GM15510 (cell line): ENCODE measurements around the gene CCDC172.

Experiments
- POLR2A ChIP-seq: IDR thresholded peaks from 3 replicates; pipeline ENCODE4 v1.6.1; 2011; ENCODE audit warnings: borderline replicate concordance; ENCODE audit not compliant: insufficient read length; ENCODE audit errors: extremely low read depth

The CCDC172 gene

DNA sequence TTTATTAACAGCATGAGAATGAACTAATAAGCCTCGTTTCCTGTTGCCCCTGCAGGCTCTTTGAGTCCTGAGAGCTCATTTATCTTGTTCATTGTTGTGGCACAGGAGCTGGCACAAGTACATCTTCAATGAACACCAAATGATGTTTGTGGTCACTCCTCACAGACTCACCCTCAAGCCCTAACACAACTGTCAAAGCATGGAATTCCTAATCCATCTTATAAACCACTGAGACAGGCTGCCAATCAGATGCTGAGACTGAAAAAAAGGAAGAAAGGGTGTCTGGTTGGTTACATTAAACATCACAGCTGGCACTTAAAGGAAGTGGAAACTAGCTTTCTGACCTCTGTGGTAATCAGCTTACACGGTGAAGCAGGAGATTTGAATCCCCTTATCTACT lies 7.7 kb upstream of the CCDC172 start:
- no peak for TF ChIP-seq POLR2A

DNA sequence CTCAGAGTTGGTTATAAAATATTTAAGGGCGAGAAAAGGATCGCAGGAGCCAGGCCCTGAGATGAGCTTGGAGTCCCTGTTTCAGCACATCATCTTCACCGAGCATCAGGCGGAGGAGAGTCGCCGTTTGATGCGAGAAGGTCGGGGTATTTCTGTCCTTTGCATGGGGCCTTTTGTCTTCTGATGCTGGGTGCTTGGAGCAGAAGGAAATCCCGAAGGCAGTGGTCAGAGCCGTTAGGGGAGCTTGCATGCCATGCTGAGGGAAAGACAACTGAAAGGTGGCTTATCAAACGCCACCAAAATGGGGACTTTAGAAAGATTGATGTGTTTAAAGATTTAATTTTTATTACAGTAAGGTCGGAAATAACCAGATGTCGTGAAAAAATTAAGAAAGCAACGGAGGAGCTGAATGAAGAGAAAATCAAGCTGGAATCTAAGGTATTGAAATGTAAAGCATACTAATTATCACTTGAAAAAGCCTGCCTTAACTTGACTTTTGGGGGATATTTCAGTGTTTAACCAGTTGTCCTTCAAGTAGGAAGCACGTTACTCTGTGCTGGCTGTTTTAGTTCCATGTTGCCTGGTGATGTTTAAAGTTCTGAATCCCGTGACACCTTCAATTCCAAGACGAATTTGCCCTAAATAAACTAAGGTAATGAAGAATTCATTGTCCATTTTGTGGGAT lies 845 bp downstream of the CCDC172 start:
- TF ChIP-seq POLR2A = no peak

DNA sequence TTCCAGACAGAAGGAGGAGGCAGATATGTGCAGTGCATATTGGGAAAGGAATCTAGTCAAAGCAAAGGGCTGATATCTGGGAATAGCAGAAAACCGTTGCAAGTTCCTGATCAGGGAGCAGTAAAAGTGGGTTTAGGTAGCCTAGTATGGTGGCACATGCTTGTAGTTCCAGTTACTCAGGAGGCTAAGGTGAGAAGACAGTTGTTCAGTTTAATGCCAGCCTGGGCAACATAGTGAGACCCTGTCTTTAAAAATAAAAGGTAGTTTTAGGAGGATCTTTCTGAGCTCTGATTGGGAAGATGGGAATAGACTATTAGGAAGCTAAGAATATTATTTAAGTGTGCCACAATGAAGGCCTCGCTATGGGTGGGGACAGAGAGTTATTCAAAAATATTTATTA lies 1.7 kb downstream of the CCDC172 start:
- TF ChIP-seq POLR2A = no peak

DNA sequence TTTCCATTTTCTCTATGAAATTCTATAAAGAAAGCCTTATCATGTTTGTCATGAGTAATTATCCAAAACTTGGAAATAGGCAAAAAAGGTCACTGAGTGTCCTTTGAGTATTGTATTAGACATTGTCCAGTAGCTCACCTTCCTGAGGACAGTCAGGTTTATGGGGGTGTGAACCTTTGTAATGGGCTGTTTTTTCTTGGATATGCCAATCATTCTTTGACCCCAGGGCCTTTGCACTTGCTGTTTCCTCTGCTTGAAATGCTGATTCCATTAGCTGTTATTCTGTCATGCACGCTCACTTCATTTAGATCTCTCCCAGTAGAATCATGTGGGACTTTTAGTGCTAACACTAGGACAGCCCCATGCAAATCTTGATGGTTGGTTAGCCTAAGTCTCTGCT lies 4.9 kb downstream of the CCDC172 start:
- no peak for TF ChIP-seq POLR2A

DNA sequence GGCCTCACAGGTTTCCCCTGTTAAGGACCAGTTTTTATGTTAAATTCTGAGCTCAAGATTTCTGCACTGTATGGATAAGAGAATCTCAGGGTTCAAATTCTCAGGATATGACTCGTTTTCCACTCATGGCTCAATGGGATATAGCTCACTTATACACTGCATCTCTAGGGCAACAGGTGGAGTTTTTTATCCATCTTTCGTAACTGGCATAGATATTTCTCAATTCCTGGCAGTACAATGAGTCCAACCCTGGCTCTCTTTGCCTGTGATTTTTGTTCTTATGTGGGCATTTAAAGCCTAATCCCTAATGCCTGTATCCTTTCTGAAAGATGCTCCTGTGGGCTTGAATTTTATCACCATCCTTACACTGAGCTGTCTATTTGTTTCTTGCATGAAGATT lies 7.6 kb downstream of the CCDC172 start:
- TF ChIP-seq POLR2A = no peak

DNA sequence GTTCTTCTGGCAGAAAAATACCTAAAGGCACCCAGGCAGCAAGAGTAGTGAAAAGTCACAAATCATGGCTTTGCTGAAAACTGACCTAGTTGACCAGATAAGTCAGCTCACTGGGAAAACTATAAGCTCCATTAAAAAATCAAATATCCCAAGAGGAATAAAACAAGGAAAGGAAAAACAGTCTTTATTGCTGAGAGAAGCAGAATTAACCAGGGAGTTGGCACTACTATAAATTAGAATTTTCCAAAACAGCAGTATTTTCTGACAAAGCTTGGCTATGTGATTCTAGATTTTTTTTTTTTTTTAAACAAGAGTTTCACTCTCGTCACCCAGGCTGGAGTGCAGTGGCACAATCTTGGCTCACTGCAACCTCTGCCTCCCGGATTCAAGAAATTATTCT lies 12.6 kb downstream of the CCDC172 start:
- no peak for TF ChIP-seq POLR2A

DNA sequence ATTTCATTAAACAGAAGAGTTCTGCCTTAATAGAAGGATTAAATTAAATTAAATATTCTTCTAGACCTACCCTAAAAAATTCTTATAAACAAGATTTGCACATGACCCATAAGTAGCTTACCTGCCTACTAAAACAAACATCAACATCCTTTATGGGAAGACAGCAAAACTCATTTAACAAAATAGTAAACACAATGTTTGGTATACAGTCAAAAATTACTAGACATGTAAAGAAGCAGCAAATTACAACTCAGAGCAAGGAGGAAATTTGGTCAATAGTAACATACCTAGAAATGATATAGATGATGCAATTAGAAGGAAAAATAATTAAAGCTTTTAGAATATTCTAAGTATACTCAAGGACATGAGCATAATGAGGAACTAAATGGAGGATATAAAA lies 27.9 kb downstream of the CCDC172 start:
- no peak for TF ChIP-seq POLR2A

DNA sequence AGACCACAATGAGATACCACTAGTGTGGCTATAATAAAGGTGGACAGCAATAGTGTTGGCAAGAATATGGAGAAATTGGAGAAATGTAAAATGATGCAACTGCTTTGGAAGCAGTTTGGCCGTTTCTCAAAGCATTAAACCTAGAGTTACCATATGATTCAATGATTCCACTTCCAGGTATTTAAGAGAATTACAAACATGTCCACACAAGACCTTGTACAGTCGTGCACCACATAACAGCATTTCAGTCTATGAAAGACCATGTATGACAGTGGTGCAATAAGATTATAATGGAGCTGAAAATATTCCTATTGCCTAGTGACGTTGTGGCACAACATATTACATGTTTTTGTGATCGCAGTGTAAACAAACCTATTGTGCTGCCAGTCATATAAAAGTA lies 29.6 kb downstream of the CCDC172 start:
- TF ChIP-seq POLR2A = no peak

DNA sequence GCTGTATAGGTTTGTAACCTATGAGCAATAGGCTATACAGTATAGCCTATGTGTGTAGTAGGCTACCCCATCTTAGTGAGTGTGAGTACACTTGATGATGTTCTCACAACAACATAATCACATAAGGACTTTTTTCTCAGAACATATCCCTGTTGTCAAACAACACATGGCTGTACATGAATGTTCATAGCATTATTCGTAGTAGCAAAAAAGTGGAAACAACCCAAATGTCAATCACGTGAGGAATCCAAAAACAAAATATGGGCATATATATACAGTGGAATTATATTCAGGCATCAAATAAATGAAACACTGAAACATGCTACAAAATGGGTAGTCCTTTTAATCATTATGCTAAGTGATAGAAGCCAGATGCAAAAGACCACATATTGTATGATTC lies 31.1 kb downstream of the CCDC172 start:
- TF ChIP-seq POLR2A = no peak

DNA sequence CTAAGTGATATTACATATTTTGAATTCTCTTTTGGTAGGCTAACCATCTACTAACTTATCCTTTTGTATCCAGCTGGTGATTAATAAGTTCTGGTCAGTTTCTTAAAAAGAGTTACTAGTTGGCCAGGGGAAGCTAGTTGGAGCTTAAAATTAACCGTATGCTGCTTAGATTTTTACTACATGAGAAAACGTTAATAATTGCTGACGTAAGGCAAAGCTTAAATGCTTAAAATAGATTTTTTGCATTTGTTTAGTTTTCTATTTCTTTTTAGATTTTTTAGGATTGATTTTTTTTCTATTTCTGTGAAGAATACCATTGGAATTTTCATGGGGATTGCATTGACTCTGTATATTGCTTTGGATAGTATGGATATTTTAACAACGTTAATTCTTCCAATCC lies 32.6 kb downstream of the CCDC172 start:
- no peak for TF ChIP-seq POLR2A

DNA sequence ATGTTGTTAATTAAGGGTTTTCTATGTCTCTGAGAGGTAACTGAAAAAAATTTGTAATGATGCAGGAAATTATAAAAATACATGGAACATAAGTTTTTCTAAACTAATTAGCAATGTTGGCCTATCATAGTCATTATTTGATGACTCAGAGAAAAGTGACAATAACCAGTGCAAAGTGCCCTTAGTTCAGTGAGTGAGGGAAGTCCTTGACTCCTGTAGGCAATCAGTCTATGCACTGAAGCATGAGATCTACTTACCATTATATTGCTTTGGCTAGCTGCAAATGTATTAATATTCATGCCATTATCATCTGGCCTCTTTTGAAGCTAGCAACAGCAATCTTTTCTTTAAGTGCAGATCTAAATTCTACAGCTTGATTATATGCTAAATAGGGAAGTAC lies 40.6 kb downstream of the CCDC172 start:
- no peak for TF ChIP-seq POLR2A

DNA sequence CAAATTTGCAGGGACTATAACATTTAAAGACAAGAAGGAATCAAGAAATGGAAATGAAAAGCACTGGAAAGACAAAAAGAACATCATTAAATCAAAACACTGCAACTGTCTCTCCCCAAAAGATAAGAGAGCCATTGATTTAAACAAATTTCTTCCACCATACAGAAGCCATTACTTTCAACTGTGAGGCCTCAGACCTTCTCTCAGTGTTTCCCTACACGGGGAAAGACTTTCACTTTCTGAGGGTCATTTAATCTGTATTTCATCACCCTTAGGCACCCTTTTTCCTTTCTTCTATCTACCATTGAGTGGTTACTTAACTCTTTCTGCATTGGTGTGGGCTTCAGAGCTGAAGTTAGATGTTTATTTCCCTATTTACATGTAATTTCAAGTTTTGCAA lies 47.5 kb downstream of the CCDC172 start:
- no peak for TF ChIP-seq POLR2A

DNA sequence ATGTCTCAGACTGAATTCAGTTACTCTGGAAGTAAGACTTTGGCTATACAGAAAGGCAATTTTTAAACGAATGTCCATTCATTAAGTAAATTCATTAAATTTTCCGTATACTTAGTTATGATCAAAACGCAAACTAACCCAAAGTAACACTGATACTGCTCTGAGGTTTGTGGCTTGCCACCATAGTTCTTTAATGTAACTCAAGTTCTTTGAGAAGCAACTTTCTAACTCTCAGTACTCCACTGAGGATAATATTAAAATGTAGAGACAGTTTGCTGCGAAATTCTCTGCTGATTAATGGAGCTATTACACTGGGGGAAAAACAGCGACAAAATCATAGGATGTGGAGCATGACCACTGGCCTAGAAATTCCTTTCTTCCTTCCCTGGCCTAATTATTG lies 58.0 kb downstream of the CCDC172 start:
- no peak for TF ChIP-seq POLR2A

DNA sequence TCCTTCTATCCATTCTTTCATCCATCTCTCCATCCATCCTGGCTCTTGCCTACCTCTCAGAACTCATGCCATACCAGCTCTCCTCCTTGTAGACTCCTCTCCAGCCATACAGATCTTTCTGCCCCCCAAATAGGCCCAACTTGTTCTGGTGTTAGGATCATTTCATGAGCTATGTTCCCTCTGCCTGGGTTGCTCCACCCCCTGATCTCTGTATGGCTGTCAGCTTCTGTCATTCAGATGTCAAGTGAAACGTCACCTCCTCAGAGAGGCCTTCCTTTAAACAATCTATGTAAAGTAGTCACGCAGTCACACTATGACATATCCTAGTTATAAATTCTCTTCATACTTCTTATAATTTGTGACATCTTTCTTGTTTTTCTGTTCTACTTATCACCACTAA lies 61.1 kb downstream of the CCDC172 start:
- no peak for TF ChIP-seq POLR2A

DNA sequence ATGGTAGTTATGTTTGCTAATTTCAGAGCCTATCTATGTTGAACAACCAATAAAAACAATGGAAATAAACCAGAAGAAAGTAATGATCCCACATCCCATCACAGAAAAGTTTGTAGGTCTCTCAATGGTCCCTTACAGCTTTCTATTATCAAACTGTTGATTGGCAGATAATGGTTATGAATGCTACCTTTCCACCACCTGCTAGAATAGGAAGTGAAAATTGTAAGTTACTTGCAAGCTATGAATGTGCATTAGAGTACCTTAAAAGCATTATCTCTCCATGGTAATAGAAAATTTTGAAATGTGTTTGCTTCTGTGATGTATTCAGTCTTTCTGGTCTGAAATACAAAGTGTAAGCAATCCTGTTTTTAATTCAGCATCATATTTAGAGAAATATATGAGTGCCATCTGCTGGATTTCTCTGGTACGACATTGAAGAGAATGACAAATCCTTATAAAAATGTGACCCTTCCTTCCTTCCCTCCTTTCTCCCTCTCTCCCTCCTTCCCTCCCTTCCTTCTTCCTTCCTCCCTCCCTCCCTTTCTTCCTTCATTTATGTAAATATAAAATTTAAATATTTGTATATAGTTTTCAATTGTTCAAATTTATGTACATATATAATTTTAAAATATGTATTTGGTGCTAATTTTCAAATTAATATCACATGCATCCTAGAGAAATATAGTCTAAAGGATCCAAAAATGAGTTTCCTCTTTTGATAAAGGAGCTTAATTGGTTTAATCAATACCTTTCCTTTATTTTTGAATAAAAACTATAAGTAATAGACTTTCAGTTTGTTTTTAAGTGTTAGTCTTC lies 62.0 kb downstream of the CCDC172 start:
- no peak for TF ChIP-seq POLR2A
